GM19025 (cell line): Measurements from ENCODE around the gene SERPINA4.
"Not testable (repeated sequence)": the region's sequence is repeated elsewhere in the genome, so short reads cannot be mapped to it uniquely, and the experiment has no call there.

Experiments used
- ATAC-seq: cut with Tn5 transposase; IDR thresholded peaks from one replicate; pipeline ENCODE4 v1.9.1; 2021; ENCODE audit warnings: mild to moderate bottlenecking, low read depth, moderate library complexity; ENCODE audit not compliant: unreplicated experiment

SERPINA4 gene

GRCh38 chr14:94584591-94585280 is 23.5 kb downstream of the SERPINA4 start:
- no peak for ATAC-seq

GRCh38 chr14:94586635-94587034 is 25.4 kb downstream of the SERPINA4 start:
- no peak for ATAC-seq

- ATAC-seq, result no peak
Measured at GRCh38 chr14:94588311-94588710, 27.1 kb downstream of the SERPINA4 start.

- ATAC-seq, result no peak
Measured at GRCh38 chr14:94591073-94591472, 29.8 kb downstream of the SERPINA4 start.

GRCh38 chr14:94591871-94592270 is 30.6 kb downstream of the SERPINA4 start:
- ATAC-seq, result no peak

GRCh38 chr14:94592457-94592856 is 31.2 kb downstream of the SERPINA4 start:
- no peak for ATAC-seq

GRCh38 chr14:94593376-94593748 is 32.1 kb downstream of the SERPINA4 start:
- no peak for ATAC-seq

- ATAC-seq, result no peak
Measured at GRCh38 chr14:94593749-94594431, 32.6 kb downstream of the SERPINA4 start.

GRCh38 chr14:94594441-94594840 is 33.2 kb downstream of the SERPINA4 start:
- ATAC-seq, result no peak

- ATAC-seq, result no peak
Measured at GRCh38 chr14:94595912-94596311, 34.7 kb downstream of the SERPINA4 start.

GRCh38 chr14:94596361-94596760 is 35.1 kb downstream of the SERPINA4 start:
- no peak for ATAC-seq

GRCh38 chr14:94597788-94598187 is 36.5 kb downstream of the SERPINA4 start:
- no peak for ATAC-seq

GRCh38 chr14:94598506-94598815 is 37.2 kb downstream of the SERPINA4 start:
- ATAC-seq, result no peak

- no peak for ATAC-seq
Measured at GRCh38 chr14:94598816-94599655, 37.8 kb downstream of the SERPINA4 start.

- ATAC-seq, result no peak
Measured at GRCh38 chr14:94599656-94600004, 38.4 kb downstream of the SERPINA4 start.

- no peak for ATAC-seq
Measured at GRCh38 chr14:94600148-94600545, 38.9 kb downstream of the SERPINA4 start.

GRCh38 chr14:94601884-94602391 is 40.7 kb downstream of the SERPINA4 start:
- ATAC-seq, result no peak

- no peak for ATAC-seq
Measured at GRCh38 chr14:94602722-94603121, 41.5 kb downstream of the SERPINA4 start.

- ATAC-seq, result no peak
Measured at GRCh38 chr14:94605361-94605760, 44.1 kb downstream of the SERPINA4 start.

GRCh38 chr14:94608966-94609365 is 47.7 kb downstream of the SERPINA4 start:
- not testable (repeated sequence) for ATAC-seq

- ATAC-seq, result no peak
Measured at GRCh38 chr14:94611179-94611578, 49.9 kb downstream of the SERPINA4 start.
